WTC11 (cell line): Measurements from ENCODE around the gene USP34. TPM values are rescaled to one million over a fixed set of nuclear protein-coding genes. Genes with fewer than 3 reads are reported as not detected.

Source experiments
- ATAC-seq: fragments of 200-7000 bp; cut with Tn5 transposase; 2 replicates; pipeline ENCODE4 v1.10.0; 2021; ENCODE audit warnings: mild to moderate bottlenecking, moderate library complexity
- CTCF ChIA-PET: fragments of 300-600 bp; sonication (Branson Sonifier 250); formaldehyde crosslinking; loops from one replicate; lab custom pipeline; 2021; ENCODE audit warnings: antibody characterized with exemption; lab: Charles Lee
- POLR2A ChIA-PET: fragments of 350-600 bp; sonication (Branson Sonifier 250); formaldehyde crosslinking; loops from one replicate; lab custom pipeline; 2021; ENCODE audit warnings: antibody characterized with exemption; lab: Charles Lee
- DNase-seq: peaks from one replicate; pipeline ENCODE4 v3.0.0; 2021; ENCODE audit warnings: low spot score
- H3K27ac Mint-ChIP-seq: 2 replicates; pipeline ENCODE4 v1.8.0; 2021; ENCODE audit warnings: mixed read lengths
- H3K27me3 Mint-ChIP-seq: 2 replicates; pipeline ENCODE4 v1.8.0; 2021; ENCODE audit warnings: low read depth, mild to moderate bottlenecking, moderate library complexity, mixed read lengths
- H3K36me3 Mint-ChIP-seq: 2 replicates; pipeline ENCODE4 v1.8.0; 2021; ENCODE audit warnings: mixed read lengths
- H3K4me1 Mint-ChIP-seq: 2 replicates; pipeline ENCODE4 v1.8.0; 2022; ENCODE audit warnings: mixed read lengths
- H3K4me3 Mint-ChIP-seq: 2 replicates; pipeline ENCODE4 v1.8.0; 2021; ENCODE audit warnings: mild to moderate bottlenecking, moderate library complexity, mixed read lengths
- H3K9me3 Mint-ChIP-seq: 2 replicates; pipeline ENCODE4 v1.8.0; 2021; ENCODE audit warnings: mixed read lengths
- CBFB ChIP-seq: sonication (generic); formaldehyde crosslinking; IDR thresholded peaks from 2 replicates; pipeline ENCODE4 v1.8.1; 2022; ENCODE audit warnings: mild to moderate bottlenecking, low read depth, missing genetic modification reagents
- ELF4 ChIP-seq: sonication (generic); formaldehyde crosslinking; IDR thresholded peaks from 2 replicates; pipeline ENCODE4 v1.8.1; 2022; ENCODE audit warnings: low read depth, mild to moderate bottlenecking, moderate library complexity, missing genetic modification reagents
- ETV6 ChIP-seq: sonication (generic); formaldehyde crosslinking; IDR thresholded peaks from 2 replicates; pipeline ENCODE4 v1.8.1; 2022; ENCODE audit warnings: mild to moderate bottlenecking, missing genetic modification reagents
- FOXJ3 ChIP-seq: sonication (generic); formaldehyde crosslinking; IDR thresholded peaks from 2 replicates; pipeline ENCODE4 v1.9.0; 2021; ENCODE audit warnings: missing genetic modification reagents, mild to moderate bottlenecking, borderline replicate concordance
- FOXK1 ChIP-seq: sonication (generic); formaldehyde crosslinking; IDR thresholded peaks from 2 replicates; pipeline ENCODE4 v1.8.0; 2022; ENCODE audit warnings: mild to moderate bottlenecking, moderate library complexity, missing genetic modification reagents
- MXD4 ChIP-seq: fragments of 250-450 bp; sonication (Bioruptor Pico); IDR thresholded peaks from 2 replicates; pipeline ENCODE4 v1.8.0; 2021; ENCODE audit warnings: mild to moderate bottlenecking, moderate library complexity, borderline replicate concordance
- MYBL2 ChIP-seq: sonication (generic); formaldehyde crosslinking; IDR thresholded peaks from 2 replicates; pipeline ENCODE4 v1.8.1; 2023; ENCODE audit warnings: mild to moderate bottlenecking, moderate library complexity, missing genetic modification reagents
- NFE2L1 ChIP-seq: sonication (generic); formaldehyde crosslinking; IDR thresholded peaks from 2 replicates; pipeline ENCODE4 v1.8.1; 2023; ENCODE audit warnings: missing genetic modification reagents
- NR2C2 ChIP-seq: sonication (generic); formaldehyde crosslinking; IDR thresholded peaks from 2 replicates; pipeline ENCODE4 v1.8.0; 2022; ENCODE audit warnings: mild to moderate bottlenecking, missing genetic modification reagents
- OVOL2 ChIP-seq: fragments of 250-450 bp; sonication (Bioruptor Pico); IDR thresholded peaks from 2 replicates; pipeline ENCODE4 v1.9.0; 2021; ENCODE audit warnings: mild to moderate bottlenecking, borderline replicate concordance
- RELA ChIP-seq: sonication (generic); formaldehyde crosslinking; IDR thresholded peaks from 2 replicates; pipeline ENCODE4 v1.8.1; 2022; ENCODE audit warnings: missing genetic modification reagents, mild to moderate bottlenecking, borderline replicate concordance
- RORB ChIP-seq: fragments of 250-450 bp; sonication (Bioruptor Pico); IDR thresholded peaks from 2 replicates; pipeline ENCODE4 v1.9.0; 2021; ENCODE audit warnings: mild to moderate bottlenecking
- ZNF232 ChIP-seq: sonication (generic); formaldehyde crosslinking; IDR thresholded peaks from 2 replicates; pipeline ENCODE4 v1.8.0; 2022; ENCODE audit warnings: mild to moderate bottlenecking, missing genetic modification reagents
- ZNF396 ChIP-seq: fragments of 250-450 bp; sonication (Bioruptor Pico); IDR thresholded peaks from 2 replicates; pipeline ENCODE4 v1.8.0; 2021; ENCODE audit warnings: mild to moderate bottlenecking, moderate library complexity, borderline replicate concordance
- total RNA-seq: library from RNA; stranded (reverse); gene quantifications from 3 replicates; pipeline ENCODE4 v1.2.3, GENCODE V29; 2021
- TF ChIP-seq, protein P1 (sequence below): sonication (generic); formaldehyde crosslinking; IDR thresholded peaks from 2 replicates; pipeline ENCODE4 v1.8.1; 2022; ENCODE audit warnings: mild to moderate bottlenecking, missing genetic modification reagents, moderate library complexity, borderline replicate concordance
- TF ChIP-seq, protein P2 (sequence below): sonication (generic); formaldehyde crosslinking; IDR thresholded peaks from 2 replicates; pipeline ENCODE4 v1.8.1; 2022; ENCODE audit warnings: missing genetic modification reagents, borderline replicate concordance
- TF ChIP-seq, protein P3 (sequence below): fragments of 250-450 bp; sonication (Bioruptor Pico); IDR thresholded peaks from 2 replicates; pipeline ENCODE4 v2.1.2; 2022; ENCODE audit warnings: mild to moderate bottlenecking, moderate library complexity
- TF ChIP-seq, protein P4 (sequence below): sonication (generic); formaldehyde crosslinking; conservative IDR thresholded peaks from 2 replicates; pipeline ENCODE4 v1.8.1; 2022; ENCODE audit warnings: mild to moderate bottlenecking, missing genetic modification reagents
- TF ChIP-seq, protein P5 (sequence below): sonication (generic); formaldehyde crosslinking; IDR thresholded peaks from 2 replicates; pipeline ENCODE4 v1.8.0; 2023; ENCODE audit warnings: mild to moderate bottlenecking, missing genetic modification reagents
- TF ChIP-seq, protein P6 (sequence below): sonication (generic); formaldehyde crosslinking; IDR thresholded peaks from 2 replicates; pipeline ENCODE4 v1.8.1; 2023; ENCODE audit warnings: mild to moderate bottlenecking, moderate library complexity, missing genetic modification reagents
- TF ChIP-seq, protein P7 (sequence below): fragments of 250-450 bp; sonication (Bioruptor Pico); conservative IDR thresholded peaks from 2 replicates; pipeline ENCODE4 v1.9.0; 2021; ENCODE audit warnings: mild to moderate bottlenecking

USP34 gene
- total RNA-seq, 1 experiment from 2014 or later = 92.3 TPM

DNA sequence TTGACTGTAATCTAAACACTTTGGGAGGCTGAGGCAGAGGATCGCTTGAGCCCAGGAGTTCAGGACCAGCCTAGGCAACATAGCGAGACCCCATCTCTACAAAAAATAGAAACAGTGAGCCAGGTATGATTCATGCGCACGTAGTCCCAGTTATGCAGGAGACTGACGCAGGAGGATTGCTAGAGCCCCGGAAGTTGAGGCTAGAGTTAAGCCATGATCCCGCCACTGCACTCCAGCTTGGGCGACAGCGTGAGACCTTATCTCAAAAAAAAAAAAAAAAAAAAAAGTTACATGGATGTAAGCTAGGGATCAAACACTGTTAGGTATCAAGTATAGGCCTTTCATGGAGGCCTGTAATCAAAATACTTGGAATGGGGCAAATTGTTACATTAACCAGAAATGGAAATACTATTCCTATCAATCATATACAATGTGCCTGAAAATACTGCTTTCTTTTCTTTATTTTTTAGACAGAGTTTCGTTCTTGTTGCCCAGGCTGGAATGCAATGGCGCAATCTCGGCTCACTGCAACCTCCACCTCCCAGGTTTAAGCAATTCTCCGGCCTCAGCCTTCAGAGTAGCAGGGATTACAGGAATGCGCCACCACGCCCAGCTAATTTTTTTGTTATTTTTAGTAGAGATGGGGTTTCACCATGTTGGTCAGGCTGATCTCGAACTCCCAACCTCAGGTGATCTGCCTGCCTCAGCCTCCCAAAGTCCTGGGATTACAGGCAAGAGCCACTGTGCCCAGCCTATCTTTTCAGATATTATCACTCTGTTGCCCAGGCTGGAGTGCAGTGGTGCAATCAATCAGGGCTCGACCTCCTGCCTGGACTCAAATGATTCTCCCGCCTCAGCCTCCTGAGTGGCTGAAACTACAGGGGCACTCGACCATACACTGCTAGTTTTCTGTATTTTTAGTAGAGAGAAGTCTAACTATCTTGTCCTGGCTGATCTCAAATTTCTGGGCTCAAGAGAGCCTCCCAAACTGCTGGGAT lies 40.1 kb upstream of the USP34 start:
- TF ChIP-seq CBFB (CRISPR knock-in tag) (no peak), ETV6 (CRISPR knock-in tag) (no peak), OVOL2 (CRISPR knock-in tag) (no peak), NR2C2 (CRISPR knock-in tag) (no peak), MXD4 (CRISPR knock-in tag) (no peak), RORB (CRISPR knock-in tag) (no peak), ZNF232 (CRISPR knock-in tag) (no peak), ELF4 (no peak), FOXJ3 (CRISPR knock-in tag) (no peak), FOXK1 (CRISPR knock-in tag) (no peak), NFE2L1 (no peak), MYBL2 (no peak)
- TF ChIP-seq, protein P1, sequence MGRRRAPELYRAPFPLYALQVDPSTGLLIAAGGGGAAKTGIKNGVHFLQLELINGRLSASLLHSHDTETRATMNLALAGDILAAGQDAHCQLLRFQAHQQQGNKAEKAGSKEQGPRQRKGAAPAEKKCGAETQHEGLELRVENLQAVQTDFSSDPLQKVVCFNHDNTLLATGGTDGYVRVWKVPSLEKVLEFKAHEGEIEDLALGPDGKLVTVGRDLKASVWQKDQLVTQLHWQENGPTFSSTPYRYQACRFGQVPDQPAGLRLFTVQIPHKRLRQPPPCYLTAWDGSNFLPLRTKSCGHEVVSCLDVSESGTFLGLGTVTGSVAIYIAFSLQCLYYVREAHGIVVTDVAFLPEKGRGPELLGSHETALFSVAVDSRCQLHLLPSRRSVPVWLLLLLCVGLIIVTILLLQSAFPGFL (CRISPR knock-in tag) = no peak
- TF ChIP-seq, protein P2, sequence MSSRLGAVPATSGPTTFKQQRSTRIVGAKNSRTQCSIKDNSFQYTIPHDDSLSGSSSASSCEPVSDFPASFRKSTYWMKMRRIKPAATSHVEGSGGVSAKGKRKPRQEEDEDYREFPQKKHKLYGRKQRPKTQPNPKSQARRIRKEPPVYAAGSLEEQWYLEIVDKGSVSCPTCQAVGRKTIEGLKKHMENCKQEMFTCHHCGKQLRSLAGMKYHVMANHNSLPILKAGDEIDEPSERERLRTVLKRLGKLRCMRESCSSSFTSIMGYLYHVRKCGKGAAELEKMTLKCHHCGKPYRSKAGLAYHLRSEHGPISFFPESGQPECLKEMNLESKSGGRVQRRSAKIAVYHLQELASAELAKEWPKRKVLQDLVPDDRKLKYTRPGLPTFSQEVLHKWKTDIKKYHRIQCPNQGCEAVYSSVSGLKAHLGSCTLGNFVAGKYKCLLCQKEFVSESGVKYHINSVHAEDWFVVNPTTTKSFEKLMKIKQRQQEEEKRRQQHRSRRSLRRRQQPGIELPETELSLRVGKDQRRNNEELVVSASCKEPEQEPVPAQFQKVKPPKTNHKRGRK = no peak
- TF ChIP-seq, protein P3, sequence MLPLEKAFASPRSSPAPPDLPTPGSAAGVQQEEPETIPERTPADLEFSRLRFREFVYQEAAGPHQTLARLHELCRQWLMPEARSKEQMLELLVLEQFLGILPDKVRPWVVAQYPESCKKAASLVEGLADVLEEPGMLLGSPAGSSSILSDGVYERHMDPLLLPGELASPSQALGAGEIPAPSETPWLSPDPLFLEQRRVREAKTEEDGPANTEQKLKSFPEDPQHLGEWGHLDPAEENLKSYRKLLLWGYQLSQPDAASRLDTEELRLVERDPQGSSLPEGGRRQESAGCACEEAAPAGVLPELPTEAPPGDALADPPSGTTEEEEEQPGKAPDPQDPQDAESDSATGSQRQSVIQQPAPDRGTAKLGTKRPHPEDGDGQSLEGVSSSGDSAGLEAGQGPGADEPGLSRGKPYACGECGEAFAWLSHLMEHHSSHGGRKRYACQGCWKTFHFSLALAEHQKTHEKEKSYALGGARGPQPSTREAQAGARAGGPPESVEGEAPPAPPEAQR (CRISPR knock-in tag) = no peak
- TF ChIP-seq, protein P4, sequence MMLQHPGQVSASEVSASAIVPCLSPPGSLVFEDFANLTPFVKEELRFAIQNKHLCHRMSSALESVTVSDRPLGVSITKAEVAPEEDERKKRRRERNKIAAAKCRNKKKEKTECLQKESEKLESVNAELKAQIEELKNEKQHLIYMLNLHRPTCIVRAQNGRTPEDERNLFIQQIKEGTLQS (CRISPR knock-in tag) = no peak
- TF ChIP-seq, protein P5, sequence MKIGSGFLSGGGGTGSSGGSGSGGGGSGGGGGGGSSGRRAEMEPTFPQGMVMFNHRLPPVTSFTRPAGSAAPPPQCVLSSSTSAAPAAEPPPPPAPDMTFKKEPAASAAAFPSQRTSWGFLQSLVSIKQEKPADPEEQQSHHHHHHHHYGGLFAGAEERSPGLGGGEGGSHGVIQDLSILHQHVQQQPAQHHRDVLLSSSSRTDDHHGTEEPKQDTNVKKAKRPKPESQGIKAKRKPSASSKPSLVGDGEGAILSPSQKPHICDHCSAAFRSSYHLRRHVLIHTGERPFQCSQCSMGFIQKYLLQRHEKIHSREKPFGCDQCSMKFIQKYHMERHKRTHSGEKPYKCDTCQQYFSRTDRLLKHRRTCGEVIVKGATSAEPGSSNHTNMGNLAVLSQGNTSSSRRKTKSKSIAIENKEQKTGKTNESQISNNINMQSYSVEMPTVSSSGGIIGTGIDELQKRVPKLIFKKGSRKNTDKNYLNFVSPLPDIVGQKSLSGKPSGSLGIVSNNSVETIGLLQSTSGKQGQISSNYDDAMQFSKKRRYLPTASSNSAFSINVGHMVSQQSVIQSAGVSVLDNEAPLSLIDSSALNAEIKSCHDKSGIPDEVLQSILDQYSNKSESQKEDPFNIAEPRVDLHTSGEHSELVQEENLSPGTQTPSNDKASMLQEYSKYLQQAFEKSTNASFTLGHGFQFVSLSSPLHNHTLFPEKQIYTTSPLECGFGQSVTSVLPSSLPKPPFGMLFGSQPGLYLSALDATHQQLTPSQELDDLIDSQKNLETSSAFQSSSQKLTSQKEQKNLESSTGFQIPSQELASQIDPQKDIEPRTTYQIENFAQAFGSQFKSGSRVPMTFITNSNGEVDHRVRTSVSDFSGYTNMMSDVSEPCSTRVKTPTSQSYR (CRISPR knock-in tag) = no peak
- H3K27me3 Mint-ChIP-seq = no peaks in the 10 kb centered on the region
- no peak overlapping the region for H3K4me3 Mint-ChIP-seq
- peaks cover 67% of the 10 kb centered on the region for H3K36me3 Mint-ChIP-seq
- H3K4me1 Mint-ChIP-seq = peaks cover 22% of the 10 kb centered on the region
- CTCF ChIA-PET = interaction anchor here (0.5 kb wide), 1 partner anchor 116 kb away, joined by 3 read pairs; no protein-coding TSS in a partner anchor
- no peaks in the 10 kb centered on the region for H3K9me3 Mint-ChIP-seq
- POLR2A ChIA-PET = no interaction called here
- H3K27ac Mint-ChIP-seq = peak overlapping the region; percentile 53
- DNase-seq (no peak), ATAC-seq (no peak)

DNA sequence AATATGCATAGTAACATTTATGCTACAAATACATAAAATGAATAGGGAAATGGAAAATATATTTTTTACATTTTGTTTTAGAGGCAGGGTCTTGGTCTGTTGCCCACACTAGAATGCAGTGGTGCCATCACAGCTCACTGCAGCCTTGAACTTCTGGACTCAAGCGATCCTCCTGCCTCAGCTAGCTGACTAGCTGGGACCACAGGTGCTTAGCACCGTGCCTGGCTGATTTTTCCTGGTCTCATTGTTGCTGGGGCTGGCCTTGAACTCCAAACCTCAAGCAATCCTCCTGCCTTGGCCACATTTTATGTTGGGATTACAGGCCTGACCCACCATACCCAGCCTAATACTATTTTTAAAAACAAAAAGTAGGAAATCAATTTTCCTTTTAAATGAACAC lies 34.1 kb upstream of the USP34 start:
- Mint-ChIP-seq H3K27me3 (no peaks in the 10 kb centered on the region), H3K4me1 (no peaks in the 10 kb centered on the region), H3K4me3 (no peak overlapping the region), H3K36me3 (peaks cover 51% of the 10 kb centered on the region), H3K9me3 (no peaks in the 10 kb centered on the region), H3K27ac (no peak overlapping the region)
- POLR2A ChIA-PET = no interaction called here
- DNase-seq (no peak), ATAC-seq (no peak)
- CTCF ChIA-PET = no interaction called here
- TF ChIP-seq, protein P2 = no peak
- TF ChIP-seq, protein P6, sequence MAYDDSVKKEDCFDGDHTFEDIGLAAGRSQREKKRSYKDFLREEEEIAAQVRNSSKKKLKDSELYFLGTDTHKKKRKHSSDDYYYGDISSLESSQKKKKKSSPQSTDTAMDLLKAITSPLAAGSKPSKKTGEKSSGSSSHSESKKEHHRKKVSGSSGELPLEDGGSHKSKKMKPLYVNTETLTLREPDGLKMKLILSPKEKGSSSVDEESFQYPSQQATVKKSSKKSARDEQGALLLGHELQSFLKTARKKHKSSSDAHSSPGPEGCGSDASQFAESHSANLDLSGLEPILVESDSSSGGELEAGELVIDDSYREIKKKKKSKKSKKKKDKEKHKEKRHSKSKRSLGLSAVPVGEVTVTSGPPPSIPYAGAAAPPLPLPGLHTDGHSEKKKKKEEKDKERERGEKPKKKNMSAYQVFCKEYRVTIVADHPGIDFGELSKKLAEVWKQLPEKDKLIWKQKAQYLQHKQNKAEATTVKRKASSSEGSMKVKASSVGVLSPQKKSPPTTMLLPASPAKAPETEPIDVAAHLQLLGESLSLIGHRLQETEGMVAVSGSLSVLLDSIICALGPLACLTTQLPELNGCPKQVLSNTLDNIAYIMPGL = no peak
- TF ChIP-seq, protein P7, sequence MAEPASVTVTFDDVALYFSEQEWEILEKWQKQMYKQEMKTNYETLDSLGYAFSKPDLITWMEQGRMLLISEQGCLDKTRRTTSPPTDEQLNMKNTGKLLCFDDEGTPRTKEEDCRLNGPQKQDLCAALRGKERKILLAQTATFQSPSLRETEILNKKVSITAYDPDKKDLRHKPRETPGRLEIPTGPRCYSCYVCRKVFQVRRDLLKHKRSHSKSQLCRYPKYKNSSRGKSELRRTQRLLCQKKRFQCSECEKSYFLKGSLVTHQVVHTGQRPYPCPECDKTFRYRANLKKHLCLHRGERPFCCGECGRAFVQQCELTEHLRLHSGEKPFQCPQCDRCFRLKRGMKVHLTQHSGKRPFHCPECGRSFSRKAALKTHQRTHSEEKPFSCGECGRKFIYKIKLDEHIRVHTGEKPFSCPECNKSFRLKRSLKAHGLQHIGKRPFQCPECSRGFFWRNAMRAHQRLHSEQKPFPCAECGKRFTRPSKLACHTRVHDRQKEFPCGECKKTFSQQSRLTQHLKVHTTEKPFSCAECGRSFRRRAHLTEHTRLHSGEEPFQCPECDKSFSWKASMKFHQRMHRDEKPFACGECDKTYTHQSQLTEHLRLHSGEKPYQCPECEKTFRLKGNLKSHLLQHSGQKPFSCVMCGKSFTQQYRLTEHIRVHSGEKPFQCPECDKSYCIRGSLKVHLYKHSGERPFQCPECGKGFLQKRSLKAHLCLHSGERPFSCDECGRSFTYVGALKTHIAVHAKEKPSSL (CRISPR knock-in tag) = no peak
- TF ChIP-seq RELA (CRISPR knock-in tag) (no peak), ZNF396 (CRISPR knock-in tag) (no peak)
